NT2/D1 (cell line): ENCODE measurements around the gene PLOD1.
"Not testable (repeated sequence)": the region's sequence is repeated elsewhere in the genome, so short reads cannot be mapped to it uniquely, and the experiment has no call there.

Experiments
- SUZ12 ChIP-seq: IDR thresholded peaks from 2 replicates; pipeline ENCODE4 v1.6.1; 2011; ENCODE audit not compliant: insufficient read length, insufficient read depth; ENCODE audit errors: extremely low read depth
- YY1 ChIP-seq: IDR thresholded peaks from 2 replicates; pipeline ENCODE4 v1.6.1; 2011; ENCODE audit not compliant: insufficient read length, insufficient read depth

DNA sequence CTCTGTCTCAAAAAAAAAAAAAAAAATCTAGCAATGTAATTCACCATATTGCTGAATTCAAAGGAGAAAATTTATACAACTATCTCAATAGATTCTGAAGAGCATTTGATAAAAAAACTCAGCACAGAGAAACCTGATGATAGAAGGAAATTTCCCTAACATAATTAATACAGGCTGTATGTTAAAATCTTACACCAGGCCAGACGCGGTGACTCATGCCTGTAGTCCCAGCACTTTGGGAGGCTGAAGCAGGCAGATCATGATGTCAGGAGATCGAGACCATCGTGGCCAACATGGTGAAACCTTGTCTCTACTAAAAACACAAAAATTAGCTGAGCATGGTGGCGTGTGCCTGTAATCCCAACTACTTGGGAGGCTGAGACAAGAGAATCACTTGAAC is 30.4 kb upstream of the PLOD1 start:
- TF ChIP-seq YY1, SUZ12: not testable (repeated sequence)
